LNCaP clone FGC (cell line): ENCODE measurements around the gene PRR14L.
"Not testable (repeated sequence)": the region's sequence is repeated elsewhere in the genome, so short reads cannot be mapped to it uniquely, and the experiment has no call there.

Experiments
- DNase-seq: peaks from one replicate; pipeline ENCODE4 v3.0.0-alpha.2; 2011; ENCODE audit warnings: low read depth
- H3K4me3 ChIP-seq: 2 replicates; pipeline ENCODE4 v1.5.1; 2011; ENCODE audit warnings: mild to moderate bottlenecking, low read depth, low read length, control low read depth
- CTCF ChIP-seq: IDR thresholded peaks from 2 replicates; pipeline ENCODE4 v1.5.1; 2012; ENCODE audit warnings: mild to moderate bottlenecking; ENCODE audit not compliant: control insufficient read depth, insufficient read depth; ENCODE audit errors: extremely low read depth

The PRR14L gene

DNA sequence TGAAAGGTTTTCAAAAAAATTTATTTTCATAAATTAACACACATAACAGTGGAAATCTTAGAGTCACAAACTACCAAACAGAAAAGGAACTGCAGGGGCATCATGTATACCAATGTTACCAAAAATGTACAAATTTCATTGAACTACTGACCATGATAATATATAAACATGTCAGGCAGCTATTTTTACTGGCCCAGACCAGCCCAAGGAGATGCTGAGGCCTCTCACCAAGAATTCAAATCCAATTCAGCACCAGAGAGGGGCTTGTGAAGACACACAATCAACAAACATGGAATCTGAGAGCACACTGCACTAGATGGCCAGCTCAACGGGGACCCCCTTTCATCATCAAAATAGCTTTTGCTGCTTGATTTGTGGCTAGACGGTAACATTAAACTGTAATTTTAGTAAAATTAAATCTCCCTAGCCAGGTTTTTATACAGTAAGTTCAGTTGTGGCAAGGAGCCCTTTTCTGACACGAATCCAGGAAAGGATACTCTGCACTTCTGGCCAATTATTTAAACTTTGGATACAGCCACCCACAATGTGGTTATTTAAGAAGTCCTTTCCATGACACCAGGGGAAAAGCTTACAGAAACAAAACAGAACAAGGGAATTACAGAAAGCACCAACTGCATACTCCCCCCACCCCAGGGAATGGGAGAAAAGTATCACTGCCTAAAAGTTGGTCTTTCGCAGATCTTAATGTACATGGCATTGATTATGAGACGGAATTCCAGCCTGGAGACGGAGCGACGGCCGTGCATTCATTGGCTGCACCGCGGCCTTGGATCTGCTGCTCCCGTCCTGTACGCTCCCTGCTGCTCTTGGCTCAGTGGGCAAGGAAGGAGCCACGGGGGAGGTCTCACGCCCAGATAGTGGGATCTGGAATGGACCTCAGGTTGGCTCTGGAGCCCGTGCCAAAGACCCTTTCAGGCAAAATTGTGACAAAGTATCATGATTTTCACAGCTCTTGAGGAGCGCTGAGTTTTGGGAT, 68.3 kb downstream of the PRR14L start:
- DNase-seq, result no peak
- TF ChIP-seq CTCF, result no peak
- no peak overlapping the region for H3K4me3 ChIP-seq

DNA sequence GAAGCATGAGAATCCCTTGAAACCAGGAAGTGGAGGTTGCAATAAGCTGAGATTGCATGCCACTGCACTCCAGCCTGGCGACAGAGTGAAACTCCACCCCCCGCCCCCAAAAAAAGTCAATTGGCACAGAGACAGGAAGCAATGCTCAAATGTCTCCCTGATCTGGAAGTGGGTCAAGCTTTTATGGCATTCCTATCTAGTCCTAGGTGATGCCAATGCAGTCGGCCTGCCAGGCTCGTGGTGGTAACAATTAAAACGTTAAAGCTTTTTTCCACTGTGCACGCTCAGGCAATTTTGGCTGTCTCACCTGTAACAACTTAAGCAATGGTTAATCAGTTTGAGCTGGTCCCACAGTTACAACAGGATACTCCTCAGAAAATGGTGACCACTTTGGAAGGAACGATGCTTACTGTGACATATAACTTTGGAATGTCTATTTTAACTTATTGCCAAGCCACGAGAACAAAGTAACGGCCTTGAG, 69.0 kb downstream of the PRR14L start:
- no peak for TF ChIP-seq CTCF
- H3K4me3 ChIP-seq, result no peak overlapping the region
- DNase-seq, result no peak

DNA sequence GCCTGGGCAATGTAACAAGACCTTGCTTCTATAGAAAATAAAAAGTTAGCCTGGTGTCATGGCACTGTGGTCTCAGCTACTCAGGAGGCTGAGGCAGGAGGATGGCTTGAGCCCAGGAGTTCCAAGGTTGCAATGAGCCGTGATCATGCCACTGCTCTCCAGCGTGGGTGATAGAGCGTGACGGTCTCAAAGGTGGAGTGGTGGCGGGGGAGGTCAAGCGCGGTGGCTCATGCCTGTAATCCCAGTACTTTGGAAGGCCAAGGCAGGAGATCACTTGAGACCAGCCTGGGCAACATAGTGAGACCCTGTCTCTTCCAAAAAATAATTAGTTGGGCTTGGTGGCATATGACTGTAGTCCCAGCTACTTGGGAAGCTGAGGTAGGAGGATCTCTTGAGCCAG, 71.2 kb downstream of the PRR14L start:
- TF ChIP-seq CTCF, result no peak
- H3K4me3 ChIP-seq, result no peak overlapping the region
- no peak for DNase-seq

DNA sequence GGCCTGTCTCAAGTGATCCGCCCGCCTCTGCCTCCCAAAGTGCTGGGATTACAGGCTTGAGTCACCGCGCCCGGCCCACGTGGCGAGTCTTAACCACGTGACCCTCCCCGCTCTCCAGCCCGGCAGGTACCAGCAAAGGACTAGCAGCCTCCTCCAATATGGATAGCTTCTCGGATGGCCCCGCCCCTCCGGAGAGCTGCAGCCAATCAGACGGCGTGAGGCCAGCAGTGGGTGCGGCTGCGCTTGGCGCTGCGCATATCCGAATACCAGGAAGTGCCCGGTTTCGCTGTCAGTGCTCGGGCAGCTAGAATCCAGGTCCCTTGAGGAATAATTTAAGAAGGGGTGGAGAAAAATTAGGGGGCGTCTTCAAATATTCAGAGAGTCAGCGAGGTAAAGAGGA, 73.2 kb downstream of the PRR14L start:
- TF ChIP-seq CTCF, result no peak
- no peak overlapping the region for H3K4me3 ChIP-seq
- DNase-seq, result no peak

DNA sequence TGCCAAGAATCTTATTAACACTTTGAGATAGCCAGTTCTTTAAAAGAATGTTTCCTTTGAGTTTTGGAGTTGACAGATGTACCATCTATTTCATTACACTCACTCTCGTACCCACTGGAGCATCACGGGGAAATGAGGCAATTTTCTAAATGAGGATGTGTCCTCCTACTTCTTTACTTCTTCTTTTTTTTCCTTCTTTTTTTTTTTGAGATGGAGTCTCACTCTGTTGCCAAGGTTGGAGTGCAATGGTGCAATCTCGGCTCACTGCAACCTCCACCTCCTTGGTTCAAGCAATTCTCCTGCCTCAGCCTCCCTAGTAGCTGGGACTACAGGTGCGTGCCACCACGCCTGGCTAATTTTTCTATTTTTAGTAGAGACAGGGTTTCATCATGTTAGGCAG, 75.7 kb downstream of the PRR14L start:
- not testable (repeated sequence) for DNase-seq, H3K4me3 ChIP-seq

GRCh38 chr22:31668849-31669248, 81.1 kb downstream of the PRR14L start:
- not testable (repeated sequence) for DNase-seq, H3K4me3 ChIP-seq

DNA sequence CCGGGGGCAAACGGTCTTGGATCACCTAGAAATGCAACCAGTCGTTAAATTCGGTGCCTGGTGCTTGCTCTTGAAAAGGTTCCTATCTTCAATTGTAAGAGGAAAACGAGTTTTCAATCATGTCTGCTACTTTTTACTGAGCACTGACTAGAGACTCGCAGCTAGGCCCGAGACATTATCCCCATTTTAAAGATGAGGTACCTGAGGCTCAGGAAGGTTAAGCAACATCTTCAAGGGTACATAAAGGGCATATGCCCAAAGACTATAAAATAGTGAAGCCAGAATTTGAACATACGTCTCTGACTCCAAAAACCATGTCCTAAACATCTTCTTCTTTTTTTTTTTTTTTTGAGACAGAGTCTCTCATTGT, 87.3 kb downstream of the PRR14L start:
- no peak for TF ChIP-seq CTCF
- peak overlapping the region; percentile 73 for H3K4me3 ChIP-seq
- no peak for DNase-seq

GRCh38 chr22:31661851-31662667, 87.9 kb downstream of the PRR14L start, which contains the start of gene PISD:
Gene PISD (minus strand): TSS chr22:31662215. CDS start chr22:31662208, 7 bp downstream.
- peak; percentile 90 for DNase-seq
- peak within 1 kb of the TSS; percentile 73 for H3K4me3 ChIP-seq
- TF ChIP-seq CTCF, result no peak

DNA sequence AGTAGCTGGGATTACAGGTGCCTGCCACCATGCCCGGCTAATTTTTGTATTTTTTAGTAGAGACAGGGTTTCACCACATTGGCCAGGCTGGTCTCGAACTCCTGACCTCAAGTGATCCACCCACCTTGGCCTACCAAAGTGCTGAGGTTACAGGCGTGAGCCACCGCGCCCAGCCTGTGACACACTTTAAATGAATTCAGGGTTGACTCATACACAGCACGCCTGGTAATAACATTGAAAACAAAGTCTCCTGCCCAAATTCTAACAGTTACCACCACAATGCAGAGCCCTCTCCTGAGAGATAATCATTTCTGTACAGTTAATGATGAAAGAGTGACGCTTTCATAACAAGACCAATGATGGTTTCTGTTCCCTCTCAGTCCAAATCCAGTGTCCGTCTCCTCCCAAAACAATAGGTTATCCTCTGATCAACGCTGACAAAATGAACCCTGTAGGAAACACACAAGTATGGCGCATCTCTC, 89.0 kb downstream of the PRR14L start:
- DNase-seq, result not testable (repeated sequence)
- peak overlapping the region; percentile 73 for H3K4me3 ChIP-seq
